GM19468 (cell line): ENCODE results near the gene RNF11.

Experiments
- ATAC-seq: cut with Tn5 transposase; IDR thresholded peaks from one replicate; pipeline ENCODE4 v1.9.1; 2021; ENCODE audit warnings: mild to moderate bottlenecking, moderate library complexity, moderate number of reproducible peaks; ENCODE audit not compliant: unreplicated experiment; ENCODE audit errors: extremely low read depth

Gene RNF11

GRCh38 chr1:51309291-51309690 is 73.2 kb downstream of the RNF11 start:
- ATAC-seq: no peak

- no peak for ATAC-seq
Observed at GRCh38 chr1:51310871-51311613, 75.0 kb downstream of the RNF11 start.

GRCh38 chr1:51311826-51312225 is 75.8 kb downstream of the RNF11 start:
- no peak for ATAC-seq

GRCh38 chr1:51312718-51313117 is 76.6 kb downstream of the RNF11 start:
- ATAC-seq: no peak

DNA sequence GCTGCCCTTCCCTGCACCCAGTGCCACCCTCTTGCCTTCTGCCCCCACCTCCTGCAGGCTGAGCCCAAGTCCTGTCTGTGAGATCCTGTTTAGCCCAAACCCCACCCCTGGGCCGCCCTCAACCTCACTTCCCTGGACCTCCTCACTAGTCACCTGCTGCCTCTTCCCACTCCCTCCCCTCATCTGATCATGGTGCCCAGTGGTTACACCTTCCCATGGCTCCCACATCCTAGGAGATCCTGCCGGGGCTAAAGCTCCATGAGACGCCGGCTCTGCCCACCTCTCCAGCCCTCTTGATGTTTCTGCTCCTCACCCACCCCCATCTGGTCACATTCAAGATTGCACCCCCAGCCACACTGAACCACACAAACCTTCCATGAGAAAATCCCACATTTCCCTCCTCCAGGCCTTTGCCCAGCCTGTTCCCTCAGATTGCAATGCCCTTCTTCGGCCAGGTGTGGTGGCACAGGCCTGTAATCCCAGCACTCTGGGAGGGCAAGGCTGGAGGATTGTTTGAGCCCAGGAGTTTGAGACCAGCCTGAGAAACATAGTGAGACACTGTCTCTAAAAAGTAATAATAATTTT is 77.3 kb downstream of the RNF11 start:
- no peak for ATAC-seq

- ATAC-seq: no peak
Observed at GRCh38 chr1:51313961-51314777, 78.1 kb downstream of the RNF11 start.

DNA sequence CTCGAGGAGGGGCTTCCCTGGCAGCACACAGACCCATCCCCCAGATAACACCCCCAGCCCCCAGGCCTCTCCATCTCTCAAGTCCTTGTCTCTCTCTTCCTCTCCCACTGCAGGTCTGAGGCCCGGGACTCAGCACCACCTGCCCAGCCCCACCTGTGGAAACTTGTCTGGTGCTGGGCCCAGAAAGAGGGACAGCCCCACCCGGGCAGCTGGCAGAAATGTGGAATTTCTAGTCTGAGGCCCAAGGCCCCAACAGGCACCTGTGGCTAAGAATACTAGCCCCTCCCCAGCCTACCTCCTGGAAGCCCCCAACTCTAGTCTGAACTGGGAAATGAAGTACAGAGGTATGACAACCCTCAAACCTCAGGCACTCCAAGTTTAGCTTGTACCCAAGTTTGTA is 78.9 kb downstream of the RNF11 start:
- ATAC-seq: no peak

- no peak for ATAC-seq
Observed at GRCh38 chr1:51316113-51316845, 80.2 kb downstream of the RNF11 start.

GRCh38 chr1:51316846-51317120 is 80.7 kb downstream of the RNF11 start:
- no peak for ATAC-seq

DNA sequence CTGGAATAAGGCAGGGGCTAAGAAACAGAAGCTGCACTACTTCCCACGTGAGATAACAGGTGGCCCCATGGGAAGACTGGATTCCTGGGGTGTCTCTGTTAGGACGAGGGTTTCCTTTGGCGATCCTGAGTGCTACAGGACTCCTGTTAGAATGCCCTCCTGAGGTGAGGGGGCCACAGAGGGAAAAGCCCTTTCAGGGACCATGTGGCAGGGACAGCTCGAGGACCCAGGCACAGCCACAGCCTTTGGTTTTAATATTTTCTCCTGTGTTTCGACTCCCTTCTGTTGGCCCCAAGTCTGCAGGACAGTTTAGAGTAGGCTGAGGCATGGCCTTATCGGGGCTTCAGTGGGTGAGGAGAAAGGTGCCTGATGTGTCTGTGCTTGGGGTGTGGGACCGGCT is 81.7 kb downstream of the RNF11 start:
- ATAC-seq: no peak

DNA sequence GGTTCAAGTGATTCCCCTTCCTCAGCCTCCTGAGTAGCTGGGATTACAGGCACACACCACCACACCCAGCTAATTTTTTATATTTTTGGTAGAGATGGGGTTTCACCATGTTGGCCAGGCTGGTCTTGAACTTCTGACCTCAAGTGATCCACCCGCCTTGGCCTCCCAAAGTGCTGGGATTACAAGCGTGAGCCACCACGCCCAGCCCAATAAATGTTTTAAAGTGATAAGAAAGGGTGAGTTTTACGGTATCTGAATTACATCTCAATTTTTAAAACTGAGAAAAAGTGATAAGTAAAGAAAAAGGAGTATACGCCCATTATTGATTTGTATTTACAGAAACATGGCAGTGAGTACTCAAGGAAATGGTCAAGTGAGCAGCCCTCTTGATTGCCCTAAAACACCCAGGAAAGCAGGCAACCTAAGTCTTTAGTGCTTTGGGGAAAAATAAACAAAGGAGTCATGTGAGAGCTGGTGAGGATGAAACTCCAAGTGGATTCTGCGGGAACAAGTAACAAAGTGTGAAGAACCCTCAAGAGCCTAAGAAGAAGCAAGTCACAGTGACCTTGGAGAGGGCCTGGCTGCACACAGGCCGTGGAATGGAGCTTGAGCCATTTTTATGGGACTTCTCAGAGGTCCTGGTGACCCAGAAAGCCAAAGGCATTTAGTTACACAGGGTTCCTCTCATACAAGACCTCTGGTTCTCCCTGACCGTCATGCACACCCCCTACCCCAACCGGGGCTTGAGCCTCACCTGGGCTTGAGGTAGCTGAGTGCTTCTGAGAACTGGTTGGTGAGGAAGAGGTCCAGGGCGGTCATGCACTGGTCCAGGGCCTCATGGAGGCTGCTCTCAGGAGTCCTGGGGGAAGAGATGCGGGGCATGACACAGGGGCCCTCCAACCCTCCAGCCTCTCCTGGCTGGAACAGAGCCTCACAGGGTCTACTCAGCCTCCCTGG is 85.2 kb downstream of the RNF11 start:
- no peak for ATAC-seq

- ATAC-seq: no peak
Observed at GRCh38 chr1:51321924-51322280, 85.8 kb downstream of the RNF11 start.

DNA sequence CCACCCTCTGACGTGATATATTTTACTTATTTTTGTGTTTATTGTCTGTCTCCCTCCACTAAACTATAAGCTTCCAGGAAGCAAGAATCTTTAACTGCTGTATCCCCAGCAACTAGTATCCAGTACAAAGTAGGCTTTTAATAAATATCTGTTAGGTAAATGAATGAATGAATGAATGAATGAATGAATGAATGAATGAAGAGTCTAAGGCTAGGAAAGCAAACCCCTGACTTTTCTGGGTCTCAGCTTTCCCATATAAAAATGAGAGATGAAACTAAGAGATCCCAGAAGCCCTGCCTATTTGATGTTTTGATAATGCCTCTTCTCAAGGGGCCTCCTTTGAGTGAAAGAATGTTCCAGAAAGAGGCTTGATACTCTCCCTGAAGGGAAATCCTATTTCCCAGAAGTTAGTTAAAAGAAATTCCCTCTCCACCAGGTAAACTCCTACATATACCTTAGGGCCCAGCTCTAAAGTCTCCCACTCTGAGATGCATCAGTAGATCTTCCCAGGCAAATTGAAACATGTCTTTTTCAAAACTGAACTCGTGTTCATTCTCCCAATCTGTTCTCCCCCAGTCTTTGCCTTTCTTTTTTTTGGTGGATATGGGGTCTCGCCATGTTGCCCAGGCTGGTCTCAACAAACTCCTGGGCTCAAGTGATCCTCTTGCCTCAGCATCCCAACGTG is 86.5 kb downstream of the RNF11 start:
- ATAC-seq: no peak
